ENCODE measurements around the gene ETFDH.
"Not testable (repeated sequence)": the region's sequence is repeated elsewhere in the genome, so short reads cannot be mapped to it uniquely, and the experiment has no call there.

Gene ETFDH

GRCh38 chr4:158671915-158672806, at the start of gene ETFDH:
Gene ETFDH (plus strand): TSS chr4:158672296. CDS start chr4:158672457, 161 bp downstream.
- no peaks in the 10 kb centered on the region for H3K9me3 Mint-ChIP-seq
- no peaks in the 10 kb centered on the region for H3K27me3 Mint-ChIP-seq
- H3K4me1 Mint-ChIP-seq, result peaks cover 15% of the 10 kb centered on the region
- peak; percentile 85 for ATAC-seq (replicated peaks; ENCODE audit: extremely low read depth, poor library complexity, severe bottlenecking)
- peak within 1 kb of the TSS; percentile 92 for H3K27ac Mint-ChIP-seq (ENCODE audit: low read depth)
- peak within 1 kb of the TSS; percentile 83 for H3K4me3 Mint-ChIP-seq
- peaks cover 20% of the 10 kb centered on the region for H3K36me3 Mint-ChIP-seq (ENCODE audit: insufficient read depth)
- DNase-seq (ENCODE audit: low spot score in 2 of 2), result peak; percentile 93 to 97

- Mint-ChIP-seq H3K36me3 (ENCODE audit: insufficient read depth) (no peaks in the 10 kb centered on the region), H3K9me3 (no peaks in the 10 kb centered on the region), H3K27ac (ENCODE audit: low read depth) (no peak overlapping the region), H3K27me3 (peaks cover 21% of the 10 kb centered on the region), H3K4me1 (no peaks in the 10 kb centered on the region), H3K4me3 (no peak overlapping the region)
- DNase-seq (ENCODE audit: low spot score in 2 of 2), result no peak
- ATAC-seq (replicated peaks; ENCODE audit: extremely low read depth, poor library complexity, severe bottlenecking), result no peak
These were observed 47.1 kb upstream of the ETFDH start for GRCh38 chr4:158624889-158625478.

- Mint-ChIP-seq H3K27ac (ENCODE audit: low read depth) (no peak overlapping the region), H3K36me3 (ENCODE audit: insufficient read depth) (no peaks in the 10 kb centered on the region), H3K4me3 (no peak overlapping the region), H3K27me3 (peaks cover 15% of the 10 kb centered on the region), H3K9me3 (no peaks in the 10 kb centered on the region), H3K4me1 (no peaks in the 10 kb centered on the region)
- ATAC-seq (replicated peaks; ENCODE audit: extremely low read depth, poor library complexity, severe bottlenecking) (no peak), DNase-seq (ENCODE audit: low spot score in 2 of 2) (no peak)
These were observed 46.6 kb upstream of the ETFDH start for GRCh38 chr4:158625544-158625943.

- ATAC-seq (replicated peaks; ENCODE audit: extremely low read depth, poor library complexity, severe bottlenecking) (no peak), DNase-seq (ENCODE audit: low spot score in 2 of 2) (no peak)
- no peaks in the 10 kb centered on the region for H3K27me3 Mint-ChIP-seq
- H3K36me3 Mint-ChIP-seq (ENCODE audit: insufficient read depth), result no peaks in the 10 kb centered on the region
- no peak overlapping the region for H3K4me3 Mint-ChIP-seq
- H3K27ac Mint-ChIP-seq (ENCODE audit: low read depth), result no peak overlapping the region
- no peaks in the 10 kb centered on the region for H3K4me1 Mint-ChIP-seq
- H3K9me3 Mint-ChIP-seq, result no peaks in the 10 kb centered on the region
These were observed 41.2 kb upstream of the ETFDH start for GRCh38 chr4:158630893-158631292.

GRCh38 chr4:158636619-158637018, 35.5 kb upstream of the ETFDH start:
- no peak for ATAC-seq (replicated peaks; ENCODE audit: extremely low read depth, poor library complexity, severe bottlenecking)
- Mint-ChIP-seq H3K27me3 (peaks cover 36% of the 10 kb centered on the region), H3K4me1 (no peaks in the 10 kb centered on the region), H3K27ac (ENCODE audit: low read depth) (no peak overlapping the region), H3K4me3 (no peak overlapping the region), H3K36me3 (ENCODE audit: insufficient read depth) (no peaks in the 10 kb centered on the region), H3K9me3 (no peaks in the 10 kb centered on the region)
- DNase-seq (ENCODE audit: low spot score in 2 of 2), result no peak

GRCh38 chr4:158644356-158644755, 27.7 kb upstream of the ETFDH start:
- Mint-ChIP-seq H3K9me3 (no peaks in the 10 kb centered on the region), H3K27ac (ENCODE audit: low read depth) (no peak overlapping the region), H3K36me3 (ENCODE audit: insufficient read depth) (no peaks in the 10 kb centered on the region), H3K27me3 (peaks cover 61% of the 10 kb centered on the region), H3K4me3 (no peak overlapping the region), H3K4me1 (no peaks in the 10 kb centered on the region)
- DNase-seq (ENCODE audit: low spot score in 2 of 2) (no peak), ATAC-seq (replicated peaks; ENCODE audit: extremely low read depth, poor library complexity, severe bottlenecking) (no peak)

GRCh38 chr4:158644760-158645159, 27.3 kb upstream of the ETFDH start:
- Mint-ChIP-seq H3K36me3 (ENCODE audit: insufficient read depth) (no peaks in the 10 kb centered on the region), H3K27me3 (peaks cover 57% of the 10 kb centered on the region), H3K4me3 (no peak overlapping the region), H3K4me1 (no peaks in the 10 kb centered on the region), H3K27ac (ENCODE audit: low read depth) (no peak overlapping the region), H3K9me3 (no peaks in the 10 kb centered on the region)
- no peak for DNase-seq (ENCODE audit: low spot score in 2 of 2)
- ATAC-seq (replicated peaks; ENCODE audit: extremely low read depth, poor library complexity, severe bottlenecking), result no peak

GRCh38 chr4:158649111-158649680, 22.9 kb upstream of the ETFDH start:
- ATAC-seq (replicated peaks; ENCODE audit: extremely low read depth, poor library complexity, severe bottlenecking), result no peak
- H3K36me3 Mint-ChIP-seq (ENCODE audit: insufficient read depth), result no peaks in the 10 kb centered on the region
- peaks cover 6% of the 10 kb centered on the region for H3K4me1 Mint-ChIP-seq
- H3K27ac Mint-ChIP-seq (ENCODE audit: low read depth), result no peak overlapping the region
- no peak for DNase-seq (ENCODE audit: low spot score in 2 of 2)
- H3K4me3 Mint-ChIP-seq, result no peak overlapping the region
- H3K9me3 Mint-ChIP-seq, result no peaks in the 10 kb centered on the region
- peaks cover 27% of the 10 kb centered on the region for H3K27me3 Mint-ChIP-seq

- DNase-seq (ENCODE audit: low spot score in 2 of 2), result no peak
- Mint-ChIP-seq H3K4me3 (peak overlapping the region; percentile 35), H3K4me1 (peaks cover 6% of the 10 kb centered on the region), H3K27ac (ENCODE audit: low read depth) (no peak overlapping the region), H3K9me3 (no peaks in the 10 kb centered on the region), H3K36me3 (ENCODE audit: insufficient read depth) (no peaks in the 10 kb centered on the region), H3K27me3 (peaks cover 1% of the 10 kb centered on the region)
- no peak for ATAC-seq (replicated peaks; ENCODE audit: extremely low read depth, poor library complexity, severe bottlenecking)
These were observed 19.2 kb upstream of the ETFDH start for GRCh38 chr4:158652920-158653319.

GRCh38 chr4:158656439-158656838, 15.7 kb upstream of the ETFDH start:
- DNase-seq (ENCODE audit: low spot score in 2 of 2), result no peak
- H3K4me3 Mint-ChIP-seq, result no peak overlapping the region
- H3K4me1 Mint-ChIP-seq, result peaks cover 6% of the 10 kb centered on the region
- H3K27ac Mint-ChIP-seq (ENCODE audit: low read depth), result no peak overlapping the region
- H3K27me3 Mint-ChIP-seq, result peaks cover 25% of the 10 kb centered on the region
- no peak for ATAC-seq (replicated peaks; ENCODE audit: extremely low read depth, poor library complexity, severe bottlenecking)
- no peaks in the 10 kb centered on the region for H3K9me3 Mint-ChIP-seq
- H3K36me3 Mint-ChIP-seq (ENCODE audit: insufficient read depth), result no peaks in the 10 kb centered on the region

- DNase-seq (ENCODE audit: low spot score in 2 of 2) (no peak), ATAC-seq (replicated peaks; ENCODE audit: extremely low read depth, poor library complexity, severe bottlenecking) (no peak)
- Mint-ChIP-seq H3K4me1 (peaks cover 6% of the 10 kb centered on the region), H3K4me3 (no peak overlapping the region), H3K36me3 (ENCODE audit: insufficient read depth) (no peaks in the 10 kb centered on the region), H3K27ac (ENCODE audit: low read depth) (no peak overlapping the region), H3K27me3 (peaks cover 25% of the 10 kb centered on the region), H3K9me3 (no peaks in the 10 kb centered on the region)
These were observed 14.8 kb upstream of the ETFDH start for GRCh38 chr4:158657291-158657690.

GRCh38 chr4:158663255-158663654, 8.8 kb upstream of the ETFDH start:
- not testable (repeated sequence) for H3K9me3 Mint-ChIP-seq

More at GRCh38 chr4:158663255-158663654, 8.8 kb upstream of the ETFDH start:
- H3K4me1 Mint-ChIP-seq; H3K27ac Mint-ChIP-seq (ENCODE audit: low read depth); H3K4me3 Mint-ChIP-seq; ATAC-seq (replicated peaks; ENCODE audit: extremely low read depth, poor library complexity, severe bottlenecking); H3K36me3 Mint-ChIP-seq (ENCODE audit: insufficient read depth); DNase-seq (ENCODE audit: low spot score in 2 of 2): not testable (repeated sequence)
- H3K27me3 Mint-ChIP-seq, result peaks cover 20% of the 10 kb centered on the region
